ENCODE data around the gene RBM15. TPM values are rescaled to one million over a fixed set of nuclear protein-coding genes. Genes with fewer than 3 reads are reported as not detected.
A peak's percentile ranks its signal among the peaks of the same experiment; 100 is the strongest.

RBM15 gene
- total RNA-seq, 1 donor from 2014 or later = 36.6 TPM

- Histone ChIP-seq H3K4me3 (no peak overlapping the region), H3K36me3 (no peaks in the 10 kb centered on the region), H3K27ac (no peak overlapping the region), H3K27me3 (no peaks in the 10 kb centered on the region), H3K4me1 (no peaks in the 10 kb centered on the region), H3K9me3 (no peaks in the 10 kb centered on the region)
- intact Hi-C loops (cut with DNase I) = no loop called here
- TF ChIP-seq CTCF (IDR thresholded peaks at IDR 0.05) (no peak), POLR2AphosphoS5 (IDR thresholded peaks at IDR 0.05; ENCODE audit: insufficient read depth in 1 of 2, low read depth in 1 of 2) (no peak), POLR2A (IDR thresholded peaks at IDR 0.05) (no peak)
- no peak for DNase-seq (ENCODE audit: extremely low spot score in 2 of 2)
Observed at GRCh38 chr1:110320168-110320518, 19.0 kb upstream of the RBM15 start.

GRCh38 chr1:110321045-110321444 is 18.1 kb upstream of the RBM15 start:
- no peak overlapping the region for H3K27ac ChIP-seq
- no peaks in the 10 kb centered on the region for H3K9me3 ChIP-seq
- H3K4me1 ChIP-seq = no peaks in the 10 kb centered on the region
- H3K27me3 ChIP-seq = no peaks in the 10 kb centered on the region
- DNase-seq (ENCODE audit: extremely low spot score in 2 of 2) = no peak
- TF ChIP-seq POLR2AphosphoS5 (IDR thresholded peaks at IDR 0.05; ENCODE audit: insufficient read depth in 1 of 2, low read depth in 1 of 2) (no peak), CTCF (IDR thresholded peaks at IDR 0.05) (no peak), POLR2A (IDR thresholded peaks at IDR 0.05) (no peak)
- intact Hi-C loops (cut with DNase I) = no loop called here
- no peak overlapping the region for H3K4me3 ChIP-seq
- no peaks in the 10 kb centered on the region for H3K36me3 ChIP-seq

- Histone ChIP-seq H3K4me3 (no peak overlapping the region), H3K27ac (no peak overlapping the region), H3K4me1 (no peaks in the 10 kb centered on the region), H3K36me3 (no peaks in the 10 kb centered on the region), H3K9me3 (no peaks in the 10 kb centered on the region), H3K27me3 (no peaks in the 10 kb centered on the region)
- intact Hi-C loops (cut with DNase I) = no loop called here
- DNase-seq (ENCODE audit: extremely low spot score in 2 of 2) = peak in 1 of 2 donors; percentile 16
- no peak for TF ChIP-seq POLR2AphosphoS5 (IDR thresholded peaks at IDR 0.05; ENCODE audit: insufficient read depth in 1 of 2, low read depth in 1 of 2)
- TF ChIP-seq CTCF (IDR thresholded peaks at IDR 0.05) = no peak
- no peak for TF ChIP-seq POLR2A (IDR thresholded peaks at IDR 0.05)
Observed at GRCh38 chr1:110321846-110322245, 17.3 kb upstream of the RBM15 start.

GRCh38 chr1:110324667-110325066 is 14.5 kb upstream of the RBM15 start:
- no peaks in the 10 kb centered on the region for H3K27me3 ChIP-seq
- H3K4me1 ChIP-seq = no peaks in the 10 kb centered on the region
- DNase-seq (ENCODE audit: extremely low spot score in 2 of 2) = no peak
- TF ChIP-seq CTCF (IDR thresholded peaks at IDR 0.05) (no peak), POLR2A (IDR thresholded peaks at IDR 0.05) (no peak), POLR2AphosphoS5 (IDR thresholded peaks at IDR 0.05; ENCODE audit: insufficient read depth in 1 of 2, low read depth in 1 of 2) (no peak)
- H3K36me3 ChIP-seq = no peaks in the 10 kb centered on the region
- H3K27ac ChIP-seq = no peak overlapping the region
- no peak overlapping the region for H3K4me3 ChIP-seq
- intact Hi-C loops (cut with DNase I) = no loop called here
- H3K9me3 ChIP-seq = no peaks in the 10 kb centered on the region

GRCh38 chr1:110326826-110327225 is 12.4 kb upstream of the RBM15 start:
- Histone ChIP-seq H3K36me3 (no peaks in the 10 kb centered on the region), H3K4me1 (no peaks in the 10 kb centered on the region), H3K4me3 (no peak overlapping the region), H3K9me3 (no peaks in the 10 kb centered on the region), H3K27ac (no peak overlapping the region), H3K27me3 (no peaks in the 10 kb centered on the region)
- TF ChIP-seq POLR2A (IDR thresholded peaks at IDR 0.05) = no peak
- no peak for TF ChIP-seq POLR2AphosphoS5 (IDR thresholded peaks at IDR 0.05; ENCODE audit: insufficient read depth in 1 of 2, low read depth in 1 of 2)
- TF ChIP-seq CTCF (IDR thresholded peaks at IDR 0.05) = no peak
- intact Hi-C loops (cut with DNase I) = no loop called here
- no peak for DNase-seq (ENCODE audit: extremely low spot score in 2 of 2)

All from vagina (tissue), 2 donors.